Endodermal cell (in vitro differentiated cells): ENCODE results near the gene SEC14L1. TPM values are rescaled to one million over a fixed set of nuclear protein-coding genes. Genes with fewer than 3 reads are reported as not detected.

Experiments used
- DNase-seq: peaks from one replicate; pipeline ENCODE4 v3.0.0-alpha.2; 2017
- H3K27ac ChIP-seq: 2 replicates; pipeline ENCODE4 v1.5.1; 2013; ENCODE audit warnings: mild to moderate bottlenecking, low read depth, low read length, moderate library complexity
- H3K27me3 ChIP-seq: 2 replicates; pipeline ENCODE4 v1.6.1; 2013; ENCODE audit warnings: mild to moderate bottlenecking, low read length, moderate library complexity; ENCODE audit not compliant: insufficient read depth, control insufficient read depth, poor library complexity, severe bottlenecking
- H3K36me3 ChIP-seq: 2 replicates; pipeline ENCODE4 v1.7.0; 2013; ENCODE audit warnings: mild to moderate bottlenecking, low read length, moderate library complexity; ENCODE audit not compliant: control insufficient read depth, insufficient read depth
- H3K4me1 ChIP-seq: one replicate; pipeline ENCODE4 v1.7.0; 2013; ENCODE audit warnings: low read length; ENCODE audit not compliant: control insufficient read depth, insufficient read depth
- H3K4me3 ChIP-seq: 2 replicates; pipeline ENCODE4 v1.5.1; 2013; ENCODE audit warnings: mild to moderate bottlenecking, low read length, moderate library complexity
- H3K9ac ChIP-seq: 2 replicates; pipeline ENCODE4 v1.6.1; 2013; ENCODE audit warnings: mild to moderate bottlenecking, low read length, moderate library complexity; ENCODE audit not compliant: poor library complexity, severe bottlenecking; ENCODE audit errors: extremely low read depth
- H3K9me3 ChIP-seq: 2 replicates; pipeline ENCODE4 v1.6.1; 2013; ENCODE audit warnings: mild to moderate bottlenecking, low read length, moderate library complexity; ENCODE audit not compliant: control insufficient read depth
- H3K27ac Mint-ChIP-seq: 2 replicates; pipeline ENCODE4 v1.8.0; 2020; ENCODE audit warnings: mixed read lengths
- H3K27me3 Mint-ChIP-seq: 2 replicates; pipeline ENCODE4 v1.8.0; 2021; ENCODE audit warnings: mild to moderate bottlenecking, mixed read lengths; ENCODE audit not compliant: insufficient read depth
- H3K36me3 Mint-ChIP-seq: 2 replicates; pipeline ENCODE4 v1.8.0; 2020; ENCODE audit warnings: low read depth, mixed read lengths
- H3K4me1 Mint-ChIP-seq: 2 replicates; pipeline ENCODE4 v1.8.0; 2020; ENCODE audit warnings: mixed read lengths
- H3K4me3 Mint-ChIP-seq: 2 replicates; pipeline ENCODE4 v1.8.0; 2020; ENCODE audit warnings: mild to moderate bottlenecking, moderate library complexity, mixed read lengths
- H3K9me3 Mint-ChIP-seq: 2 replicates; pipeline ENCODE4 v1.8.0; 2020; ENCODE audit warnings: mild to moderate bottlenecking, mixed read lengths
- CTCF ChIP-seq: fragments of 200-600 bp; sonication (generic); conservative IDR thresholded peaks from 2 replicates; pipeline ENCODE4 v1.5.0; 2021; ENCODE audit warnings: antibody characterized with exemption, mild to moderate bottlenecking
- WGBS, 2 experiments: methylation state at CpG; one replicate each; pipeline versions ENCODE4 v1.1.5 to v1.1.7; 2013; ENCODE audit warnings: missing lambda C conversion rate in 2 of 2, mixed read lengths in 1 of 2; ENCODE audit not compliant: insufficient coverage in 1 of 2, insufficient read length in 1 of 2; 5-methylcytosine and 5-hydroxymethylcytosine counted together
- total RNA-seq, 2 donors: library from RNA; stranded (reverse); fragmentation: NEBNext Ultra II Directional in 1 of 2; extraction: Animal tissue kit (Norgen Biotek cat#: 25700) in 1 of 2; gene quantifications; 2 replicates in 1 of 2; 3 replicates in 1 of 2; pipeline ENCODE4 v1.2.1, GENCODE V29; 2021

Gene SEC14L1
- total RNA-seq, 2 donors from 2014 or later, result 77.0 to 87.4 TPM

DNA sequence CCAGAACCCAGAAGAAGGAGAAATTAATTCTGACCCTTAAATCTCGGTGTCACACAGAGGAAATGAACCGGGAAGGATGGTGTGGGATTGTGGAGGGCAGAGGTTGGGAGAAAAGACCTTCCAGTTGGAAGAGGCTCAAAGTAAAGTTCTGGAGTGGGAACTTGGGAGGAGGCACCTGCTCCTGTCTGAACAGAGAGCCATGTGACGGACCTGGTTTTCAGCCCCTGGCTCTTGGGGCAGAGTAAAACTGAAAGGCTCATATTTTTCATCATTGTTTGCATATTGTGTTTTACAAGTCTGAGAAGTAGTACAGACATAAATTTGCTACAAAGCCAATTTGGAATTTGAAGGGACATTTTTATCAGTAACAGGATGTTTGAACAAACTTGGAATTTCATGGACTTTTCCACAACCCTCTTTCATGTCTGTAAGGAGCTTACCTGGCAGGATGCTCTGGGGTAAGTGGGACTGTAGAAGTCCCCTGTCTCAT lies 24.4 kb upstream of the SEC14L1 start:
- Histone ChIP-seq H3K9ac (no peak overlapping the region), H3K9me3 (no peaks in the 10 kb centered on the region), H3K27me3 (no peaks in the 10 kb centered on the region), H3K36me3 (no peaks in the 10 kb centered on the region), H3K4me1 (no peaks in the 10 kb centered on the region), H3K4me3 (no peak overlapping the region), H3K27ac (no peak overlapping the region)
- H3K36me3 Mint-ChIP-seq, result no peaks in the 10 kb centered on the region
- no peak for DNase-seq
- H3K9me3 Mint-ChIP-seq, result no peaks in the 10 kb centered on the region
- TF ChIP-seq CTCF, result no peak
- no peaks in the 10 kb centered on the region for H3K27me3 Mint-ChIP-seq
- WGBS, 2 experiments, result 85 to 94% methylated on average over 2 to 3 of the region's 3 CpGs
- H3K27ac Mint-ChIP-seq, result no peak overlapping the region
- H3K4me3 Mint-ChIP-seq, result no peak overlapping the region
- peaks cover 2% of the 10 kb centered on the region for H3K4me1 Mint-ChIP-seq

DNA sequence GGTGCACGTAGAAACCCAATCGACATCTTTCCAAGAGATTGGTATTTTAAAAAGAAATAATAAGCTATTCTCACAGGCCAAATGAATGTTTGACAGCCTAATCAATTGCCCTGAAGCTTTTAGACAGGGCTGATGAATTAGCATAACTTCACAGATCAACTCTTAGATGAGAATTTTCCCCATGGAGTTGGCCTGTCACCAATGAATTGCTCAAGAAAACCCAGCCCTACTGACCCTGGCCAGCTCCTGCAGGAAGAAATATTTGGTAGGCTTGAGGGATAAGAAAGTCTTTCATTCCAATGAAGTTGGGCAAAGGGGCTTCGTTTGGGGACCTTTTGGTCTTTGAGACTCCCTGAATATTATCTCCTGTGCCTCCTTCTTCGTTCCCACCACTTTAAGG lies 23.4 kb upstream of the SEC14L1 start:
- TF ChIP-seq CTCF, result no peak
- H3K36me3 Mint-ChIP-seq, result no peaks in the 10 kb centered on the region
- WGBS, 2 experiments, result 95 to 100% methylated on average over 1 to 4 of the region's 4 CpGs
- Histone ChIP-seq H3K27ac (no peak overlapping the region), H3K27me3 (no peaks in the 10 kb centered on the region), H3K4me1 (no peaks in the 10 kb centered on the region), H3K9me3 (no peaks in the 10 kb centered on the region), H3K4me3 (no peak overlapping the region), H3K9ac (no peak overlapping the region), H3K36me3 (no peaks in the 10 kb centered on the region)
- no peak overlapping the region for H3K4me3 Mint-ChIP-seq
- no peaks in the 10 kb centered on the region for H3K27me3 Mint-ChIP-seq
- H3K9me3 Mint-ChIP-seq, result no peaks in the 10 kb centered on the region
- DNase-seq, result no peak
- H3K4me1 Mint-ChIP-seq, result peaks cover 6% of the 10 kb centered on the region
- H3K27ac Mint-ChIP-seq, result no peak overlapping the region

GRCh38 chr17:77118251-77118928 lies 22.4 kb upstream of the SEC14L1 start:
- Mint-ChIP-seq H3K4me3 (no peak overlapping the region), H3K4me1 (peaks cover 6% of the 10 kb centered on the region), H3K36me3 (no peaks in the 10 kb centered on the region), H3K9me3 (no peaks in the 10 kb centered on the region), H3K27ac (no peak overlapping the region), H3K27me3 (peaks cover 2% of the 10 kb centered on the region)
- H3K9me3 ChIP-seq, result no peaks in the 10 kb centered on the region
- no peak for DNase-seq
- H3K36me3 ChIP-seq, result no peaks in the 10 kb centered on the region
- no peaks in the 10 kb centered on the region for H3K27me3 ChIP-seq
- H3K27ac ChIP-seq, result no peak overlapping the region
- no peak overlapping the region for H3K4me3 ChIP-seq
- no peak for TF ChIP-seq CTCF
- H3K4me1 ChIP-seq, result no peaks in the 10 kb centered on the region
- WGBS, 2 experiments, result 89 to 90% methylated on average over 18 of the region's 18 CpGs
- no peak overlapping the region for H3K9ac ChIP-seq
